Measurements from ENCODE around the gene CBFA2T2.
A peak's percentile ranks its signal among the peaks of the same experiment; 100 is the strongest.

CBFA2T2 gene

GRCh38 chr20:33648396-33649004 is 158.6 kb downstream of the CBFA2T2 start:
- TF ChIP-seq CTCF (IDR thresholded peaks at IDR 0.05; ENCODE audit: low read depth, low read length), result no peak
- no peak overlapping the region for H3K4me3 ChIP-seq (ENCODE audit: low read depth, low read length)

- TF ChIP-seq CTCF (IDR thresholded peaks at IDR 0.05; ENCODE audit: low read depth, low read length), result no peak
- H3K4me3 ChIP-seq (ENCODE audit: low read depth, low read length), result no peak overlapping the region
These were observed 159.3 kb downstream of the CBFA2T2 start for GRCh38 chr20:33649201-33649681.

- TF ChIP-seq CTCF (IDR thresholded peaks at IDR 0.05; ENCODE audit: low read depth, low read length), result no peak
- no peak overlapping the region for H3K4me3 ChIP-seq (ENCODE audit: low read depth, low read length)
These were observed 160.3 kb downstream of the CBFA2T2 start for GRCh38 chr20:33650111-33650752.

- TF ChIP-seq CTCF (IDR thresholded peaks at IDR 0.05; ENCODE audit: low read depth, low read length), result no peak
- no peak overlapping the region for H3K4me3 ChIP-seq (ENCODE audit: low read depth, low read length)
These were observed 161.1 kb downstream of the CBFA2T2 start for GRCh38 chr20:33650753-33651561.

GRCh38 chr20:33651562-33652048 is 161.7 kb downstream of the CBFA2T2 start:
- TF ChIP-seq CTCF (IDR thresholded peaks at IDR 0.05; ENCODE audit: low read depth, low read length), result no peak
- H3K4me3 ChIP-seq (ENCODE audit: low read depth, low read length), result no peak overlapping the region

GRCh38 chr20:33653218-33653899 is 163.5 kb downstream of the CBFA2T2 start:
- H3K4me3 ChIP-seq (ENCODE audit: low read depth, low read length), result no peak overlapping the region
- TF ChIP-seq CTCF (IDR thresholded peaks at IDR 0.05; ENCODE audit: low read depth, low read length), result peak; percentile 92

Measured in WI38 (cell line).